SU-DHL-6 (cell line): ENCODE measurements around the gene GRK6.
A peak's percentile ranks its signal among the peaks of the same experiment; 100 is the strongest.

ENCODE experiments used
- H2AFZ ChIP-seq: fragments of 200-600 bp; sonication (generic); 2 replicates; pipeline ENCODE4 v1.6.1; 2014; ENCODE audit warnings: low read depth, mild to moderate bottlenecking, moderate library complexity, mixed read lengths, antibody characterized with exemption, low read length; ENCODE audit not compliant: severe bottlenecking
- H3F3A ChIP-seq: fragments of 200-600 bp; shearing (Covaris generic); 2 replicates; pipeline ENCODE4 v1.6.0; 2016; ENCODE audit warnings: antibody characterized with exemption, mild to moderate bottlenecking; ENCODE audit not compliant: insufficient read depth
- H3K27ac ChIP-seq: fragments of 200-600 bp; sonication (generic); 2 replicates; pipeline ENCODE4 v1.5.1; 2016; ENCODE audit warnings: low read depth, mild to moderate bottlenecking, low read length, moderate library complexity, mixed read lengths
- H3K27me3 ChIP-seq: fragments of 200-600 bp; sonication (generic), shearing (Covaris generic); 2 replicates; pipeline ENCODE4 v1.6.0; 2014; ENCODE audit warnings: mild to moderate bottlenecking, low read length
- H3K36me3 ChIP-seq: fragments of 200-600 bp; sonication (generic); 2 replicates; pipeline ENCODE4 v1.6.1; 2014; ENCODE audit warnings: mild to moderate bottlenecking, low read length, mixed read lengths
- H3K4me2 ChIP-seq: fragments of 300-600, 200-600 bp; shearing (Covaris generic), sonication (generic); 2 replicates; pipeline ENCODE4 v1.6.0; 2014; ENCODE audit warnings: low read length, low read depth, mild to moderate bottlenecking; ENCODE audit not compliant: poor library complexity, severe bottlenecking
- H3K4me3 ChIP-seq: fragments of 200-600 bp; sonication (generic); 2 replicates; pipeline ENCODE4 v1.5.1; 2014; ENCODE audit warnings: antibody characterized with exemption, low read length, mild to moderate bottlenecking, mixed read lengths; ENCODE audit not compliant: insufficient read depth, poor library complexity, severe bottlenecking
- H3K79me2 ChIP-seq: fragments of 200-600 bp; sonication (generic); 2 replicates; pipeline ENCODE4 v1.6.1; 2014; ENCODE audit warnings: mild to moderate bottlenecking, low read length, moderate library complexity; ENCODE audit not compliant: insufficient read depth
- H3K9ac ChIP-seq: fragments of 200-600 bp; sonication (generic); 2 replicates; pipeline ENCODE4 v1.7.0; 2014; ENCODE audit warnings: mild to moderate bottlenecking, low read length
- H3K9me2 ChIP-seq: fragments of 200-600 bp; sonication (generic); replicated peaks from 2 replicates; pipeline ENCODE4 v1.6.1; 2014; ENCODE audit warnings: low read length; ENCODE audit not compliant: insufficient read depth
- H3K9me3 ChIP-seq: fragments of 200-600 bp; sonication (generic); 2 replicates; pipeline ENCODE4 v1.6.1; 2014; ENCODE audit warnings: low read length, mixed read lengths; ENCODE audit not compliant: insufficient read depth
- H4K20me1 ChIP-seq: fragments of 200-600 bp; sonication (generic); 2 replicates; pipeline ENCODE4 v1.6.1; 2014; ENCODE audit warnings: low read depth, mild to moderate bottlenecking, antibody characterized with exemption, low read length, moderate library complexity, mixed read lengths
- CTCF ChIP-seq: fragments of 200-600 bp; sonication (generic); IDR thresholded peaks from one replicate; pipeline ENCODE4 v1.5.1; 2017; ENCODE audit warnings: antibody characterized with exemption, mild to moderate bottlenecking, low read length, moderate library complexity; ENCODE audit not compliant: insufficient read depth, poor library complexity, severe bottlenecking
- EZH2phosphoT487 ChIP-seq: fragments of 200-600 bp; sonication (generic), shearing (Covaris generic); conservative IDR thresholded peaks from 2 replicates; pipeline ENCODE4 v1.6.1; 2018; ENCODE audit warnings: mild to moderate bottlenecking, antibody characterized with exemption, low read length, moderate library complexity, mixed read lengths

The GRK6 gene

GRCh38 chr5:177385720-177386119, 40.8 kb upstream of the GRK6 start:
- Histone ChIP-seq H3K4me2 (no peak overlapping the region), H3K9me2 (no peaks in the 10 kb centered on the region), H3K9ac (no peak overlapping the region), H3K4me3 (no peak overlapping the region), H3K9me3 (no peaks in the 10 kb centered on the region), H3K27ac (no peak overlapping the region), H4K20me1 (no peaks in the 10 kb centered on the region), H2AFZ (no peak overlapping the region), H3K36me3 (no peaks in the 10 kb centered on the region), H3F3A (0 out of 2 replicates have a peak, but pooled peaks cover 3% of the 10 kb centered on the region), H3K27me3 (no peaks in the 10 kb centered on the region), H3K79me2 (no peaks in the 10 kb centered on the region)
- no peak for TF ChIP-seq CTCF
- no peak for TF ChIP-seq EZH2phosphoT487

GRCh38 chr5:177386542-177386941, 39.9 kb upstream of the GRK6 start:
- H3K27ac ChIP-seq: no peak overlapping the region
- H4K20me1 ChIP-seq: no peaks in the 10 kb centered on the region
- H3K9ac ChIP-seq: no peak overlapping the region
- H3K79me2 ChIP-seq: no peaks in the 10 kb centered on the region
- H3K4me3 ChIP-seq: no peak overlapping the region
- TF ChIP-seq EZH2phosphoT487 (no peak), CTCF (no peak)
- H3K4me2 ChIP-seq: peak overlapping the region; percentile 14
- H3F3A ChIP-seq: 0 out of 2 replicates have a peak, but pooled peaks cover 3% of the 10 kb centered on the region
- H3K9me3 ChIP-seq: no peaks in the 10 kb centered on the region
- no peaks in the 10 kb centered on the region for H3K36me3 ChIP-seq
- H3K9me2 ChIP-seq: no peaks in the 10 kb centered on the region
- H2AFZ ChIP-seq: no peak overlapping the region
- no peaks in the 10 kb centered on the region for H3K27me3 ChIP-seq

- H4K20me1 ChIP-seq: no peaks in the 10 kb centered on the region
- peak overlapping the region; percentile 14 for H3K4me2 ChIP-seq
- H3K27me3 ChIP-seq: no peaks in the 10 kb centered on the region
- no peak overlapping the region for H2AFZ ChIP-seq
- H3K4me3 ChIP-seq: no peak overlapping the region
- H3K79me2 ChIP-seq: no peaks in the 10 kb centered on the region
- 0 out of 2 replicates have a peak, but pooled peaks cover 3% of the 10 kb centered on the region for H3F3A ChIP-seq
- no peak overlapping the region for H3K27ac ChIP-seq
- H3K36me3 ChIP-seq: no peaks in the 10 kb centered on the region
- H3K9me3 ChIP-seq: no peaks in the 10 kb centered on the region
- no peak overlapping the region for H3K9ac ChIP-seq
- no peaks in the 10 kb centered on the region for H3K9me2 ChIP-seq
- TF ChIP-seq EZH2phosphoT487 (no peak), CTCF (no peak)
Observed at GRCh38 chr5:177387405-177387804, 39.1 kb upstream of the GRK6 start.
